NCI-H2227 (cell line): ENCODE data around the gene AAMDC.
"Not testable (repeated sequence)": the region's sequence is repeated elsewhere in the genome, so short reads cannot be mapped to it uniquely, and the experiment has no call there.

ENCODE experiments used
- DNase-seq: peaks from one replicate; lab custom pipeline; 2025; ENCODE audit not compliant: unreplicated experiment; lab: John Stamatoyannopoulos, UW

Gene AAMDC

DNA sequence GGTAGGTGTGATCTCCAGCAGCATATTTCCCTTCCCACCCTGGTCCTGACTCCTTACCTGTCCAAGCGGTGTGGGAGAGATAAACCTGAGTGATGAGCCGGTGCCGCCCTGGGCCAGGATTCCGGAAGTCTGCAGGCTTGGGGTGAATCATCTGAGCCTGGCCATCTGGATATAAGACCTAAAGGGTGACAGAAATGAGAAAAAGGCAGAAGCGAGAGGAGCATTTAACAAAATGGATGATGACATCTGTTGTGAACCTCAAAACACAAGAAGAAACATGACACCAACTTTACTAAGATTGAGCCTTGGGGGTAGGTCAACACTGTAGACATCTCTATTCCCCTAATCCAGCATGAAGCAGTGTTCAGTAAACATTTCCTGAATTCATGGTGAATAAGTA is 62.8 kb downstream of the AAMDC start:
- DNase-seq, result no peak

DNA sequence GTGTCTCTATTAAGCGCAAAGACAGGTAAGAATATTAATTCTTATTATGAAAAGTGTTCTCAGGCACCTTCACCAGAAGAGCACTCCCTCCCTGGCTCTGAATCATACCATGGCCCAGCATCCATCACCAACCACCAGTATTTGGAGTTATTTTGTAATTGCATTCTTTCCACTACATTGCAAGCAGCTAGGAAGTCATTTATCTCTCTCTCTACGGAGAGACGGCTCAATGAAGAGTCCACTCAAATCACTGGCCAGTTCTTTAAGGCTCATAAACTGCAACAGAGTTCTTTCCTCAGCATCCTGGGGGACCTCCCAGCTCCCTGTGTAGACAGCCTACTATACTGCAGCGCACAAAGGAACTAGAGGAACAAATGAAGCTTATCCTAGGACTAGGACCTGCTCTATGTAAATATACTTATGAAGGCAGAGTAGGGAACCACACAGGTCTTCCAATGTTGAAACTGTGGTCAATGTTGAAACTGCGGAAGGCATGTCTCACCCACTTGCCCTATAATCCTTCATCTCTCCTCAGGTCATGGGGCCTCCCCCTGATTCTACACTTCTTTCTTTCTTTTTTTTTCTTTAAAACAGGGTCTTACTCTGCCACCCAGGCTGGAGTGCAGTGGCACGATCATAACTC is 63.4 kb downstream of the AAMDC start:
- no peak for DNase-seq

DNA sequence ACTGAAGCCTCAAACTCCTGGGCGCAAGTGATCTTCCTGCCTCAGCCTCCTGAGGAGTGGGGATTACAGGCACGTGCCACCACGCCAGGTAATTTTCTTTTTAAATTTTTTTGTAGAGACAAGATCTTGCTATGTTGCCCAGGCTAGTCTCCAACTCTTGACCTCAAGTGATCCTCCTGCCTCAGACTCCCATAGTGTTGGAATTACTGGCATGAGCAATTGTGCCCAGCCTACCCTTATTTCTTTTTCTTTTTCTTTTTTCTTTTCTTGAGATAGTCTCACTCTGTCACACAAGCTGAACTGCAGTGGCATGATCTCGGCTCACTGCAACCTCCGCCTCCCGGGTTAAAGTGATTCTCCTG is 63.9 kb downstream of the AAMDC start:
- DNase-seq, result no peak

DNA sequence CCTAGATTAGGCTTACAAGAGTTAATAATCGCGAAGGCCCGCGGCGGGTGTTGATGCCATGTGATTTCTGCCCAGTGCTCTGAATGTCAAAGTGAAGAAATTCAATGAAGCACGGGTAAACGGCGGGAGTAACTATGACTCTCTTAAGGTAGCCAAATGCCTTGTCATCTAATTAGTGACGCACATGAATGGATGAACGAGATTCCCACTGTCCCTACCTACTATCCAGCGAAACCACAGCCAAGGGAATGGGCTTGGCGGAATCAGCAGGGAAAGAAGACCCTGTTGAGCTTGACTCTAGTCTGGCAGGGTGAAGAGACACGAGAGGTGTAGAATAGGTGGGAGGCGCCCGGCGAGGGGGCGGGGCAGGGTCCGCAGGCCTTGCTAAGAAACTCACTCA is 65.5 kb downstream of the AAMDC start:
- DNase-seq, result no peak

DNA sequence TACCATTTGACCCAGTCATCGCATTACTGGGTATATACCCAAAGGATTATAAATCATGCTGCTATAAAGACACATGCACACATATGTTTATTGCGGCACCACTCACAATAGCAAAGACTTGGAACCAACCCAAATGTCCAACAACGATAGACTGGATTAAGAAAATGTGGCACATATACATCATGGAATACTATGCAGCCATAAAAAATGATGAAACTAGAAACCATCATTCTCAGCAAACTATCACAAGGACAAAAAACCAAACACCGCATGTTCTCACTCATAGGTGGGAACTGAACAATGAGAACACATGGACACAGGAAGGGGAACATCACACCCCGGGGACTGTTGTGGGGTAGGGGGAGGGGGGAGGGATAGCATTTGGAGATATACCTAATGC is 68.1 kb downstream of the AAMDC start:
- DNase-seq, result not testable (repeated sequence)

DNA sequence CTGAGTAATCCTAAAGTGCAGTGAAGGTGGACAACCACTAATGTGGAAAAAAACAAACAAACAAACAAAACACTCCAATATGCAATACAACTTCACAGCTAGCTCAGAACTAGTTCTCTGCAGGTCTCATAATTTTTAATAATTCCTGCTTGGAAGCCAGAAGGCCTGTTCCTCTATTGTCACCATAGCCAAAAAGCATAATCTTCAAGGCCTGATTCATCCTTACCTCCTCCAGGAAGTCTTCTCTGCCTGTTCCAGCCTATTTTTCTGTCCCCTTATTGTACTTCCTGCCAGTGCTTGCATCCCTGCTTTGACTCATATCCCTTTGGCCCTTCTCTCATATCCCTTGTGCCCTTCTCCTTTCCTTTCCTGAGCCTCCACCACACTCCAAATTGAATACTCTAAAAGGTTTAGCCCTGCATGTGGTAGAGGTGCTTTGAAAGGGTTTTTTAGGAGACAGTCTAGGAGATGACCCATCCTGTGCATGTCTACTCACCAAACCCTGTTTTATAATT is 69.2 kb downstream of the AAMDC start:
- not testable (repeated sequence) for DNase-seq

DNA sequence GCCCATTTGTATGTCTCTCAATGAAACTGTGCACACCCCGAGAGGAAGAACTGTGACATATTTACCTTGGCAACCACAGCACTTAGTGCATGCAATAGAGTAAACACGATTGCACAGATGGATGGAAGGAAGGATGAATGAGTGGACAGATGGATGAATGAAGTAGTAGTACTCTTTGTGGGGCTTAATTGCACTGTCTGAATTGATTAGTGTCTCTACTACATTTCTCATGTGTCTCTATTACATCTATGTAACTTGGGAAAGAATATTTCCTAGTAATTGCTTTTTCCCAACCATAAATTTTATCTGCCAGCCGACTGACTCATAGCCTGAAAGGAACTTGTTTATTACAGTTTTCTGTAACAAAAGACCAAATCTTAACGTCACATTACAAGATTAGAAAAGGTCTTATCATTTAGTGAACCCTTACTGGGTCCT is 69.7 kb downstream of the AAMDC start:
- not testable (repeated sequence) for DNase-seq

DNA sequence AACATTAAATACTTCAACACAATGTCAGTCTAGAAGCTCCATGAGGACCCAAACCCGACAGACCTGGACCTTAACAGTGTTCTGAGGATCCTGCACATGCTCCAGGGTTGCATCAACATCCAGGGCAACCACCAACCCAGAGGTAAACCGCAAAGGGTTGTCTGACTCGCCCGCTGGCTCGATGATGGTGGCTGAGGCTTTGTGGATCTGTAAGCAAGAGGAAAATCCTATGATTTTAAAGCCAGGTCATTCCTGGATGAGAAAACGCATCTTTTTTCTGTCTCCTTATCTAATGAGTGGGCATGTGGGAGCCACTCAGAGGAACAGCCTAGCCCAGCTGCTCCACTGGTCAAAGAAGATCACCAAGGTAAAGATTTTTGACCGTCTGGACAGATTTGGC is 70.3 kb downstream of the AAMDC start:
- not testable (repeated sequence) for DNase-seq

DNA sequence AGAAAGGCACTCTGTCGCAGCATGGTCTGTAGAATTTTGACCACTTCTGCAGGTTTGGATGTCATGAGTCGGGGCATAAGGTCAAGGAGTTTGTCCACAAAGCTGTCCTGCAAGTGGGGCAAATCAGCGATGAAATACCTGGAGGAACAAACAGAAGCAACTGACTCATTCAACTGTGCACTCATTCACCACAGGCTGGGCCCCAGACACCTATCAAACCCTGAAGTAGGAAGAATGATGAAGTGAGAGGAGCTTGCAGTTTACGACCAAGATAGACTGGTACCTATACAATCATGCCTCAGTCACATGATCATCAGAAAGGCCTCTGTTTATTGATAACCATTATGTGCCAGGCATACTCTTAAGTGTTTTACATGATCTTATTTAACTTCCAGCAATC is 70.8 kb downstream of the AAMDC start:
- DNase-seq, result not testable (repeated sequence)

DNA sequence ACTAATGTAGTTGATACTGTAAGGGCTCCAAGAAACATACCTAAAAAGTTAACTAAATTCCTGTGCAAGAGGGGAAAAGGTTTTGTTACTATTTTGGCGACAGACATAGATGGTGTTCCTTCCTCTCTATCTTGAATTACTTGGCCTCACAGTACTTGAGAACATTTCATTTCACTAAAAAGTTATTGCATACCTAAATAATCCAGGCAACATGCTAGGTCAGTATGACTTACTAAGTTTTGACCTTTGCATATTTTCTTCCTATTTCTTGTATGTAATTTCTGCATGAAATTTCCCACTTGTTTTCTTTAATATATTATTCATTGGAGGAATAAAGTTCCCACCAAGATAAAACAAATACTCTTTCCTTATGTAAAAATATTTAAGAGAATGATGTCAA is 74.0 kb downstream of the AAMDC start:
- DNase-seq, result not testable (repeated sequence)

DNA sequence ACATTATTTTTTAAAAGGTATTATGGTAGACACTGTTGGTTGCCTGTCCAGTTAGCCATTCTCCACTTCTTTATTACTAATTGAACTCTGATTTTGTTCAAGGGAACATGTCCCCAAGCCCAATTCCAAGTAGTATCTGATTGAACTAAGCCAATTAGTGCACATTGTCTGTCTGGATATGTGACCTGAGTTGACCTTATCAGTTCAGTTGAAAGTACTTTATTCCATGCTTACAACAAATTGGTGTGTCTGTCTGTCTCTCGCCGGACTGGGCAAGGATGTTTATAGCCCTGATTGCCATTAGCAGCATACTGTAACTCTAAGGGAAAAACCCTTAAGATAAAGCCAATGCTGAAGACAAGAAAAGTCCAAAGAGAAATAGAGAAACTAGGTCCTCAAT is 87.9 kb downstream of the AAMDC start:
- no peak for DNase-seq

DNA sequence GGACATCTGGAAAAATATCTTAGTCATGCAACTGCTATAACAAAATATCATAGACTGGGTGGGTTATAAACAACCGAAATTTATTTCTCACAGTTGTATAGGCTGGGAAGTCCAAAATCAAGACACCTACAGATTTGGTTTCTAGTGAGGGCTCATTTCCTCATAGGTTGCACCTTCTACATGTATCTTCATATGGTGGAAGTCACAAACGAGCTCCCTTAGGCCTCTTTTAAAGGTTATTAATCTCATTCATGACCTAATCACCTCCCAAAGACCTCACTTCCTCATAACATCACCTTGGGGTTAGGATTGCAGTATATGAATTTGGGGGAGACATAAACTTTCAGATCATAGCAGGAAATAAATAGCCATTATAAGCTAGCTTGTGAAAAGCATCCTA is 88.3 kb downstream of the AAMDC start:
- no peak for DNase-seq

DNA sequence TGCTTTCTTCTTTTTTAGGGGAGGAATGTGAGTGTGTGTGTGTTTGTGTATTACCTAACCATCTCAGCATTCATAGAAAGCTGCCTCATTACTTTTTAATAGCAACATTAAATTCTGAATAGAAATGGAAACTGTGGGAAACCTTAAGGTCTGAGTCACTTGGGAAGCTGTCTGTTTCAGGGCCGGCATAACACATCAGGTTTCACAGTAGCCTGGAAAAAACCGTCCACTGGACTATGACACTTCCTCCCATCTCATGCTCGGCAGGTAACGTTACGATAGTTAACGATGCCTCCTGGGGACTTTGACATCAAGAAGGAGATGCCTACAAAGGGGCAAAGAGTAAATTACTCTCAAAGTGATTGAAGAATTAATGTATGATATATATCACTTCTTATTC is 89.9 kb downstream of the AAMDC start:
- DNase-seq, result not testable (repeated sequence)

DNA sequence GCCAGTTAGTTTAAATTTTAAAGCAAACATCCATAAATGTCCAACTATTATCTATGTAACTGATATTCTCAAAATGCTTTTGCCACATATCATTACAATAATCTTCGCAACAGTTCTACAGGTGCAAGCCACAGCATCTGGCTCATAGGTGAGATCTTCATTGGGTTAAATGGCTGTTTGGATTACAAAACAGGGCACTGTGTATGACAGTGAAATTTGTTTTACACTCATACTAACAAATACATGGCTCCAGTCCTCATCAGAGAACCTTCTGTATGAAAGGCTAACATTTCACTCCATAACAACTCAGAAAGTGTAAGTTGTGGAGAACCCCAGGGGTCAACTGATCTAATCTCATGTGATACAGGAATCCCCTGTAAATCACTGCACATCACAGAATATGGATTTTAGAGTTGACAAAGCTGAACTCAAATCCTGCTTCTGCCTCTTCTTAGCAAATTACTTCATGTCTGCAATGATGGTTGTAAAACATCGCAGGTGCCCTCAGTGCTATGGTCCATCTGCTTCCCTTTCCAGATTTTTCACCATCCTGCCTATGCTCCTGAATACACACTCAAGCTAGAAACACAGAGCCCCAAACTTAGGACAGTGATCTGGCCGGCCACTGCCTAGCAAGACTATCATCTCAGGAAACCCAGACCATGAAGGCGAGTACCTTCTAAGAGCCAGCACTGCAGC is 92.8 kb downstream of the AAMDC start:
- not testable (repeated sequence) for DNase-seq

DNA sequence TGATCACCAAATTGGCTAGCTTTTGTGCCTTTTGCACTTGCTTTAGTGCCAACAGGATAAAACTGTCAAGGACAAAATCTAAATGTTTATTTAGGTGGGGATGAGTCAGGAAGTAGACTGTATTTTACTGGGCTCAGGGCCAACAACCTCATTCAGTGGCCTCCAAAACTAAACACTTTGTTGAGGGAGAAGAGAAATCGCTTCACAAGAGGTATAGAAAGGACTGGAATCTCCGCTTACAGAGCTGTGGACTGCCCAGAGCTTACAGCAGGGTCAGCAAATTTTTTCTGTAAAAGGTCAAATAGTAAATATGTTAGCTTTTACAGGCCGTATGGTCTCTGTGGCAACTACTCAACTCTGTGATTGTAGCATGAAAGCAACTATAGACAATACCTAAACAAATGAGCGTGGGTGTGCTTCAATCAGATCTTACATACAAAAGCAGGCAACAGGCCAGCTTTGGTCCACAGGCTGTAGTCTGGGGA is 93.4 kb downstream of the AAMDC start:
- DNase-seq, result peak; percentile 8

DNA sequence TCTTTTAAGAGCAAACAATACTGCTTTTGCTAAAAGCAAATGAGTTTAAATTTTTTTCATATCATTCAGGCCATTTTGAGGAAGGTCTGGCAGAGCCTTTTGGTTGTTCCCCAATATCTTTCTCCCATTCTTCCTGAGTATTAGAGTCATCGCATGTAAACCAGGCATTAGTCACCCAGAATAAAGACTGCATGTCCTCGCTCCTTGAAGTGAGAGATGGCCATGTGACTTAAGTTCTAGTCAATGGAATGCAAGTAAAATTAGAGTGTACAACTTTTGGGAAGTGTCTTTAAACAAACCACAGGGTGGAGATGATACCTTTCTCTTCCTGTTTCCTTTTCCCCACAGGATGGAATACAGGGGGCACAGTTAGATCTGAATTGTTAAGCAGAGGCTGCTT is 96.8 kb downstream of the AAMDC start:
- DNase-seq, result not testable (repeated sequence)
